HEK293 (cell line): ENCODE results near the gene CCM2.

Source experiments
- CTCF ChIA-PET: fragments of 350-600 bp; formaldehyde crosslinking; extraction: SDS; loops from one replicate; lab custom pipeline; 2021; ENCODE audit warnings: antibody characterized with exemption; lab: Yijun Ruan, JAX
- POLR2A ChIA-PET: fragments of 300-600 bp; formaldehyde crosslinking; extraction: SDS; loops from one replicate; lab custom pipeline; 2020; ENCODE audit warnings: antibody characterized with exemption, inconsistent platforms; lab: Yijun Ruan, JAX
- H3K27ac ChIP-seq: fragments of 200-500 bp; sonication (Bioruptor generic); 2 replicates; pipeline ENCODE4 v1.5.1; 2014; ENCODE audit warnings: low read depth, low read length, control low read depth, inconsistent platforms; ENCODE audit errors: extremely low read depth
- H3K36me3 ChIP-seq, 2 experiments: fragments of 200-500 bp in 1 of 2; sonication (Bioruptor generic) in 1 of 2; 1 replicate in 1 of 2; 2 replicates in 1 of 2; pipeline ENCODE4 v1.5.1; 2014 to 2017; ENCODE audit warnings: inconsistent platforms in 2 of 2, low read length in 2 of 2; ENCODE audit not compliant: control insufficient read depth in 2 of 2, insufficient read depth in 1 of 2
- H3K4me1 ChIP-seq: fragments of 200-500 bp; sonication (Bioruptor generic); 2 replicates; pipeline ENCODE4 v1.5.1; 2014; ENCODE audit warnings: mild to moderate bottlenecking, low read length, inconsistent platforms; ENCODE audit not compliant: control insufficient read depth, insufficient read depth
- H3K4me3 ChIP-seq: 2 replicates; pipeline ENCODE4 v1.5.1; 2011; ENCODE audit warnings: low read depth, mild to moderate bottlenecking, control low read depth, low read length, moderate library complexity
- H3K9me3 ChIP-seq: fragments of 200-500 bp; sonication (Bioruptor generic); 2 replicates; pipeline ENCODE4 v1.5.1; 2014; ENCODE audit warnings: low read depth, low read length, inconsistent platforms; ENCODE audit not compliant: control insufficient read depth, insufficient read depth
- BCL6B ChIP-seq: fragments of 450-650 bp; formaldehyde crosslinking; IDR thresholded peaks from 2 replicates; pipeline ENCODE4 v1.5.1; 2017; ENCODE audit warnings: missing biosample characterization, missing genetic modification characterization
- CTCF ChIP-seq: fragments of 450-650 bp; formaldehyde crosslinking; IDR thresholded peaks from 2 replicates; pipeline ENCODE4 v1.5.1; 2016; ENCODE audit warnings: missing biosample characterization, missing genetic modification characterization
- EGR2 ChIP-seq: fragments of 450-650 bp; formaldehyde crosslinking; IDR thresholded peaks from 2 replicates; pipeline ENCODE4 v1.5.1; 2016; ENCODE audit warnings: low read depth, missing biosample characterization, missing genetic modification characterization
- INSM2 ChIP-seq: fragments of 450-650 bp; formaldehyde crosslinking; IDR thresholded peaks from 2 replicates; pipeline ENCODE4 v1.5.1; 2016; ENCODE audit warnings: missing biosample characterization, missing genetic modification characterization
- PATZ1 ChIP-seq: fragments of 450-650 bp; formaldehyde crosslinking; IDR thresholded peaks from 2 replicates; pipeline ENCODE4 v1.5.1; 2016; ENCODE audit warnings: missing biosample characterization, missing genetic modification characterization
- PRDM6 ChIP-seq: fragments of 450-650 bp; formaldehyde crosslinking; IDR thresholded peaks from 2 replicates; pipeline ENCODE4 v1.5.1; 2017; ENCODE audit warnings: missing biosample characterization, missing genetic modification characterization
- SALL2 ChIP-seq: fragments of 450-650 bp; formaldehyde crosslinking; IDR thresholded peaks from 2 replicates; pipeline ENCODE4 v1.5.0; 2017; ENCODE audit warnings: missing biosample characterization, mild to moderate bottlenecking, missing genetic modification characterization, borderline replicate concordance
- SP3 ChIP-seq: fragments of 450-650 bp; formaldehyde crosslinking; IDR thresholded peaks from 2 replicates; pipeline ENCODE4 v1.5.1; 2016; ENCODE audit warnings: missing biosample characterization, missing genetic modification characterization
- ZBTB17 ChIP-seq: fragments of 450-650 bp; formaldehyde crosslinking; IDR thresholded peaks from 2 replicates; pipeline ENCODE4 v1.5.1; 2016; ENCODE audit warnings: missing biosample characterization, missing genetic modification characterization
- ZNF335 ChIP-seq: fragments of 450-650 bp; formaldehyde crosslinking; conservative IDR thresholded peaks from 2 replicates; pipeline ENCODE4 v1.5.1; 2016; ENCODE audit warnings: missing biosample characterization, missing genetic modification characterization
- ZNF362 ChIP-seq: fragments of 450-650 bp; formaldehyde crosslinking; IDR thresholded peaks from 2 replicates; pipeline ENCODE4 v1.5.1; 2016; ENCODE audit warnings: missing biosample characterization, missing genetic modification characterization
- ZNF398 ChIP-seq: fragments of 450-650 bp; formaldehyde crosslinking; IDR thresholded peaks from 2 replicates; pipeline ENCODE4 v1.5.1; 2017; ENCODE audit warnings: missing biosample characterization, missing genetic modification characterization
- ZNF423 ChIP-seq: fragments of 450-650 bp; formaldehyde crosslinking; IDR thresholded peaks from 2 replicates; pipeline ENCODE4 v1.5.1; 2016; ENCODE audit warnings: missing biosample characterization, missing genetic modification characterization
- ZNF639 ChIP-seq: fragments of 450-650 bp; formaldehyde crosslinking; IDR thresholded peaks from 2 replicates; pipeline ENCODE4 v1.5.1; 2016; ENCODE audit warnings: missing biosample characterization, missing genetic modification characterization
- ZNF776 ChIP-seq: fragments of 450-650 bp; formaldehyde crosslinking; IDR thresholded peaks from 2 replicates; pipeline ENCODE4 v1.5.0; 2017; ENCODE audit warnings: missing biosample characterization, missing genetic modification characterization, borderline replicate concordance
- ZSCAN23 ChIP-seq: fragments of 450-650 bp; formaldehyde crosslinking; IDR thresholded peaks from 2 replicates; pipeline ENCODE4 v1.5.1; 2016; ENCODE audit warnings: missing biosample characterization, missing genetic modification characterization

The CCM2 gene

GRCh38 chr7:45077579-45077978 lies 77.6 kb downstream of the CCM2 start:
- H3K27ac ChIP-seq, result no peak overlapping the region
- ChIA-PET CTCF (no interaction called here), POLR2A (no interaction called here)
- TF ChIP-seq ZBTB17 (tag by site-specific recombination), result no peak
- no peak for TF ChIP-seq SP3 (tag by site-specific recombination)
- TF ChIP-seq ZNF335 (tag by site-specific recombination), result no peak
- TF ChIP-seq PATZ1 (tag by site-specific recombination), result no peak
- TF ChIP-seq ZNF398 (tag by site-specific recombination), result no peak
- TF ChIP-seq ZNF423 (tag by site-specific recombination), result no peak
- no peak for TF ChIP-seq PRDM6
- TF ChIP-seq EGR2 (tag by site-specific recombination), result no peak
- no peak for TF ChIP-seq BCL6B (tag by site-specific recombination)
- TF ChIP-seq ZSCAN23, result no peak
- TF ChIP-seq ZNF639 (tag by site-specific recombination), result no peak
- no peak for TF ChIP-seq INSM2 (tag by site-specific recombination)
- TF ChIP-seq SALL2 (tag by site-specific recombination), result no peak
- peaks cover 0 to 23% of the 10 kb centered on the region in 2 experiments; a peak in 2 of 3 replicates for H3K36me3 ChIP-seq
- no peak overlapping the region for H3K4me3 ChIP-seq
- no peaks in the 10 kb centered on the region for H3K4me1 ChIP-seq
- no peaks in the 10 kb centered on the region for H3K9me3 ChIP-seq

GRCh38 chr7:45078125-45078681 lies 78.2 kb downstream of the CCM2 start:
- ChIA-PET CTCF (no interaction called here), POLR2A (no interaction called here)
- Histone ChIP-seq H3K4me3 (no peak overlapping the region), H3K4me1 (no peaks in the 10 kb centered on the region), H3K27ac (no peak overlapping the region), H3K36me3 (peaks cover 0 to 21% of the 10 kb centered on the region in 2 experiments; a peak in 2 of 3 replicates), H3K9me3 (no peaks in the 10 kb centered on the region)
- TF ChIP-seq ZNF362 (tag by site-specific recombination) (no peak), CTCF (peak; percentile 98), ZNF776 (tag by site-specific recombination) (no peak)
